ENCODE measurements around the gene FAR1.

FAR1 gene

GRCh38 chr11:13761716-13762115, 93.2 kb downstream of the FAR1 start:
- no peak for TF ChIP-seq CTCF (IDR thresholded peaks at IDR 0.05; ENCODE audit: insufficient read depth, low read depth, low read length, missing control alignments)
- no peak for DNase-seq (ENCODE audit: low read depth)
- no peak overlapping the region for H3K4me3 ChIP-seq (ENCODE audit: low read length)

GRCh38 chr11:13762718-13763117, 94.2 kb downstream of the FAR1 start:
- H3K4me3 ChIP-seq (ENCODE audit: low read length): no peak overlapping the region
- no peak for TF ChIP-seq CTCF (IDR thresholded peaks at IDR 0.05; ENCODE audit: insufficient read depth, low read depth, low read length, missing control alignments)

GRCh38 chr11:13763341-13763740, 94.9 kb downstream of the FAR1 start:
- H3K4me3 ChIP-seq (ENCODE audit: low read length): no peak overlapping the region
- TF ChIP-seq CTCF (IDR thresholded peaks at IDR 0.05; ENCODE audit: insufficient read depth, low read depth, low read length, missing control alignments): no peak
- DNase-seq (ENCODE audit: low read depth): no peak

More at GRCh38 chr11:13762718-13763117, 94.2 kb downstream of the FAR1 start:
- no peak for DNase-seq (ENCODE audit: low read depth)

- TF ChIP-seq CTCF (IDR thresholded peaks at IDR 0.05; ENCODE audit: insufficient read depth, low read depth, low read length, missing control alignments): no peak
- no peak overlapping the region for H3K4me3 ChIP-seq (ENCODE audit: low read length)
- no peak for DNase-seq (ENCODE audit: low read depth)
Measured at GRCh38 chr11:13765886-13766285, 97.4 kb downstream of the FAR1 start.

GRCh38 chr11:13767471-13767870, 99.0 kb downstream of the FAR1 start:
- H3K4me3 ChIP-seq (ENCODE audit: low read length): no peak overlapping the region
- no peak for TF ChIP-seq CTCF (IDR thresholded peaks at IDR 0.05; ENCODE audit: insufficient read depth, low read depth, low read length, missing control alignments)
- no peak for DNase-seq (ENCODE audit: low read depth)

- DNase-seq (ENCODE audit: low read depth): no peak
- H3K4me3 ChIP-seq (ENCODE audit: low read length): no peak overlapping the region
- no peak for TF ChIP-seq CTCF (IDR thresholded peaks at IDR 0.05; ENCODE audit: insufficient read depth, low read depth, low read length, missing control alignments)
Measured at GRCh38 chr11:13769188-13769587, 100.7 kb downstream of the FAR1 start.

GRCh38 chr11:13771151-13771550, 102.7 kb downstream of the FAR1 start:
- TF ChIP-seq CTCF (IDR thresholded peaks at IDR 0.05; ENCODE audit: insufficient read depth, low read depth, low read length, missing control alignments): no peak
- no peak for DNase-seq (ENCODE audit: low read depth)
- no peak overlapping the region for H3K4me3 ChIP-seq (ENCODE audit: low read length)

Measured in epithelial cell of esophagus (primary cell).